HAP-1 (cell line): ENCODE results near the gene GMEB2.

Experiments used
- DNase-seq, 2 experiments: peaks; one replicate each; pipeline ENCODE4 v3.0.0-alpha.2; 2016 to 2020; ENCODE audit warnings: low spot score in 2 of 2
- H3K27me3 ChIP-seq: fragments of 250-450 bp; sonication (Bioruptor Pico); 2 replicates; pipeline ENCODE4 v1.5.1; 2020; ENCODE audit warnings: low read depth, mild to moderate bottlenecking, moderate library complexity
- H3K36me3 ChIP-seq: fragments of 250-450 bp; sonication (Bioruptor Pico); replicated peaks from 2 replicates; pipeline ENCODE4 v1.5.1; 2020; ENCODE audit warnings: mild to moderate bottlenecking
- H3K4me1 ChIP-seq: fragments of 250-450 bp; sonication (Bioruptor Pico); 2 replicates; pipeline ENCODE4 v1.5.1; 2020; ENCODE audit warnings: mild to moderate bottlenecking
- H3K4me3 ChIP-seq: fragments of 250-450 bp; sonication (Bioruptor Pico); 2 replicates; pipeline ENCODE4 v1.5.1; 2020; ENCODE audit warnings: mild to moderate bottlenecking, moderate library complexity
- H3K9me3 ChIP-seq: fragments of 250-450 bp; sonication (Bioruptor Pico); 2 replicates; pipeline ENCODE4 v1.5.1; 2020; ENCODE audit warnings: mild to moderate bottlenecking, moderate library complexity
- in situ Hi-C: fragments of 300-500 bp; cut with MboI; formaldehyde crosslinking; loops from 3 replicates; pipeline ENCODE4 v1.14.3; 2020; ENCODE audit warnings: low sequenced_read_pairs, inconsistent platforms, mixed read lengths

Gene GMEB2

GRCh38 chr20:63567386-63568169 is 59.3 kb downstream of the GMEB2 start:
- in situ Hi-C loops = no loop called here
- Histone ChIP-seq H3K9me3 (no peaks in the 10 kb centered on the region), H3K4me1 (no peaks in the 10 kb centered on the region), H3K27me3 (no peaks in the 10 kb centered on the region), H3K36me3 (no peaks in the 10 kb centered on the region), H3K4me3 (no peak overlapping the region)
- DNase-seq = no peak

GRCh38 chr20:63567136-63567385 is 59.8 kb downstream of the GMEB2 start:
- Histone ChIP-seq H3K4me1 (no peaks in the 10 kb centered on the region), H3K36me3 (no peaks in the 10 kb centered on the region), H3K4me3 (no peak overlapping the region), H3K27me3 (no peaks in the 10 kb centered on the region), H3K9me3 (no peaks in the 10 kb centered on the region)
- in situ Hi-C loops = no loop called here
- DNase-seq = no peak

- in situ Hi-C loops = no loop called here
- no peaks in the 10 kb centered on the region for H3K36me3 ChIP-seq
- no peaks in the 10 kb centered on the region for H3K27me3 ChIP-seq
- H3K4me3 ChIP-seq = no peak overlapping the region
- no peaks in the 10 kb centered on the region for H3K9me3 ChIP-seq
- H3K4me1 ChIP-seq = no peaks in the 10 kb centered on the region
- DNase-seq = no peak
Measured at GRCh38 chr20:63566395-63567135, 60.3 kb downstream of the GMEB2 start.

- no peaks in the 10 kb centered on the region for H3K27me3 ChIP-seq
- H3K36me3 ChIP-seq = no peaks in the 10 kb centered on the region
- no peaks in the 10 kb centered on the region for H3K9me3 ChIP-seq
- in situ Hi-C loops = no loop called here
- no peaks in the 10 kb centered on the region for H3K4me1 ChIP-seq
- no peak overlapping the region for H3K4me3 ChIP-seq
- DNase-seq = no peak
Measured at GRCh38 chr20:63565699-63566335, 61.1 kb downstream of the GMEB2 start.

- H3K36me3 ChIP-seq = no peaks in the 10 kb centered on the region
- in situ Hi-C loops = no loop called here
- H3K4me1 ChIP-seq = no peaks in the 10 kb centered on the region
- no peak for DNase-seq
- H3K4me3 ChIP-seq = no peak overlapping the region
- H3K9me3 ChIP-seq = no peaks in the 10 kb centered on the region
- no peaks in the 10 kb centered on the region for H3K27me3 ChIP-seq
Measured at GRCh38 chr20:63565021-63565698, 61.7 kb downstream of the GMEB2 start.

GRCh38 chr20:63564036-63564810 is 62.7 kb downstream of the GMEB2 start:
- Histone ChIP-seq H3K4me3 (no peak overlapping the region), H3K4me1 (no peaks in the 10 kb centered on the region), H3K36me3 (no peaks in the 10 kb centered on the region), H3K27me3 (no peaks in the 10 kb centered on the region), H3K9me3 (no peaks in the 10 kb centered on the region)
- in situ Hi-C loops = no loop called here
- DNase-seq = no peak

GRCh38 chr20:63563225-63563935 is 63.5 kb downstream of the GMEB2 start:
- DNase-seq = no peak
- in situ Hi-C loops = no loop called here
- no peak overlapping the region for H3K4me3 ChIP-seq
- H3K4me1 ChIP-seq = no peaks in the 10 kb centered on the region
- H3K36me3 ChIP-seq = no peaks in the 10 kb centered on the region
- no peaks in the 10 kb centered on the region for H3K9me3 ChIP-seq
- H3K27me3 ChIP-seq = no peaks in the 10 kb centered on the region

GRCh38 chr20:63562461-63563224 is 64.3 kb downstream of the GMEB2 start:
- H3K4me3 ChIP-seq = no peak overlapping the region
- H3K36me3 ChIP-seq = no peaks in the 10 kb centered on the region
- no peak for DNase-seq
- no peaks in the 10 kb centered on the region for H3K9me3 ChIP-seq
- H3K4me1 ChIP-seq = no peaks in the 10 kb centered on the region
- H3K27me3 ChIP-seq = no peaks in the 10 kb centered on the region
- in situ Hi-C loops = no loop called here

GRCh38 chr20:63561624-63562396 is 65.1 kb downstream of the GMEB2 start:
- in situ Hi-C loops = no loop called here
- Histone ChIP-seq H3K4me3 (no peak overlapping the region), H3K27me3 (no peaks in the 10 kb centered on the region), H3K4me1 (no peaks in the 10 kb centered on the region), H3K9me3 (no peaks in the 10 kb centered on the region), H3K36me3 (no peaks in the 10 kb centered on the region)
- DNase-seq = no peak

GRCh38 chr20:63560856-63561609 is 65.9 kb downstream of the GMEB2 start:
- Histone ChIP-seq H3K9me3 (no peaks in the 10 kb centered on the region), H3K4me1 (no peaks in the 10 kb centered on the region), H3K27me3 (no peaks in the 10 kb centered on the region), H3K36me3 (no peaks in the 10 kb centered on the region), H3K4me3 (no peak overlapping the region)
- in situ Hi-C loops = no loop called here
- DNase-seq = no peak

- Histone ChIP-seq H3K36me3 (no peaks in the 10 kb centered on the region), H3K4me3 (no peak overlapping the region), H3K4me1 (no peaks in the 10 kb centered on the region), H3K9me3 (no peaks in the 10 kb centered on the region), H3K27me3 (no peaks in the 10 kb centered on the region)
- in situ Hi-C loops = no loop called here
- DNase-seq = no peak
Measured at GRCh38 chr20:63560333-63560805, 66.5 kb downstream of the GMEB2 start.
